Stimulated activated CD8-positive, alpha-beta memory T cell treated with anti-CD3 and anti-CD28 coated beads, Interleukin-2, amount 100 ng/mL, for 1 hour (primary cell): ENCODE data around the gene ZBTB46.

Experiments used
- DNase-seq, 2 donors: peaks; one replicate each; pipeline ENCODE4 v3.0.0-alpha.2; 2020; ENCODE audit warnings: low read depth in 2 of 2

The ZBTB46 gene

DNA sequence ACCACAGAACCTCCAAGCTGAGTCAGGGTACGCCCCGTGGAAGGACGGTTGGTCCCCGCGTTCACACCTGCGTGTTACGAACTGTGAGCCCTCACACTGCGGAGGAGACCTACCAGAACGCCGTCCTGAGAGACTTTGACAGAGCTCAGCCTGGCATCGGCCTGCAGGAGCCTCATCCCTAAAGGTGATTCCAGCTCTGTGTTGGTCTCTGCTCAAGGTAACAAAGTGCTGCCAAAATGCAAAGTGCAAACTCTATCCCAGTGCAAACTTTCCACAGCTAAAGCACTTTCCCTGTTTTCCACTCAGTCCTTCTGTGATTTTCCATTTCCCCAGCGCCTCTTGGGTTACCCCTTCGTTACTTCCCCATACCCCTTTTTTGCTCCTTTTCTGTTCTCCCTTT lies 8.6 kb upstream of the ZBTB46 start:
- DNase-seq, result no peak

DNA sequence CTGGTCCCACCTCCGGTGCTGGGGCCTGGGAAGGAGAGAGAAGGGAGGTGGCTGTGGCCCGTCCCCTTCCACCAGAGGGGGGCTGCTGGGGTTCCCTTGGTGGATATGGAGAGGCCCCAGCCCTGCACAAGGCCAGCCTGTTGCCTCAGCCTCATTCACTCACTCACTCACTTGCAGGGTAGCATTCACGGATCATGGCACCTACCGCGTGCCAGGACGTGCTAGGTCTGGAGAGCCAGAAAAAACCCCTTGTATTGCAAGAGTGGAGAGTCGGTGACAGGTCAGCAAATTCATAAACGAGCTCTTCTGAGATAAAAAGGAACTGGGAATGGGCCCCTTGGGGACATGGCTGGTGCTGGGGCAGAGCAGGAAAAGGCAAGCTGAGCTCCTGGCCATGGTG lies 6.4 kb upstream of the ZBTB46 start:
- DNase-seq, result no peak

DNA sequence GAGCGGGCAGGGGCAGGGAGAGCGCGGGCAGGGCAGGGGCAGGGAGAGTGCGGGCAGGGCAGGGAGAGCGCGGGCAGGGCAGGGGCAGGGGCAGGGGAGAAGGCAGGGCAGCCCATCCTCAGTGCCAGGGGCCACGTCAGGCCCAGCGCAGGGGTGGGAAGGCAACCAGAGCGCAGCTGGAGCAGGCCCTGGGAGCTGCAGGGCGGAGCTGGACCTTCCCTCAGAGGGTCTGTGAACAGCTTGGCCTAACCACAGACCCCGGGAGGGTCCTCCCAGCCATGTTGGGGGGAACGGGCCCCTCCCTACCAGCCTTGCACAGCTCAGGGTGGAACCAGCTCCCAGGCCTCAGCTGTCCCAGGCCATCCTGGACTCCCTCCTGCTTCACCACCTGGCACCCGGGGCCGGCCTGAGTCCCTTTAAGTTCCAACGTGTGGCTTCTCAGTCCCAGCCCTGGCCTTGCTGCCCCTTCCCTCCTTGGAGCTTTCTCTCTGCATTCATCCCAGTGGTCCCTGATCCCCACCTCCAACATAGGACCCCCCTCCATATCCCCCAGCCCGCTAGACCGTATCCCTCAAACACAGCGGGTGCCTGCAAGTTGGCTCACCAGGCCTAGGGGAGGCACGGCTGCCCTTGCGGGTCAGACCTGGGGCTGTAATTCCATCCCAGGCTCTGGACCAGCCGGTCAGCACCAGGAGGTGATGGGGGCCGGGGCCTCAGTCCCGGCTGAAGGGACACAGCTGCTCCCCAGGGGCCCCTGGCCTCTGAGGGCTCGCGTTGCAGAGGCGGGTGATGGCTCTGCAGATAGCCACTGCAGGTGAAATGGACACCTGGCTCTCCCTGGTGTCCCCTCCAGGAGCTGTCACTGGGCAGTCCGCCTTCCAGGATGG lies 5.6 kb upstream of the ZBTB46 start:
- no peak for DNase-seq

DNA sequence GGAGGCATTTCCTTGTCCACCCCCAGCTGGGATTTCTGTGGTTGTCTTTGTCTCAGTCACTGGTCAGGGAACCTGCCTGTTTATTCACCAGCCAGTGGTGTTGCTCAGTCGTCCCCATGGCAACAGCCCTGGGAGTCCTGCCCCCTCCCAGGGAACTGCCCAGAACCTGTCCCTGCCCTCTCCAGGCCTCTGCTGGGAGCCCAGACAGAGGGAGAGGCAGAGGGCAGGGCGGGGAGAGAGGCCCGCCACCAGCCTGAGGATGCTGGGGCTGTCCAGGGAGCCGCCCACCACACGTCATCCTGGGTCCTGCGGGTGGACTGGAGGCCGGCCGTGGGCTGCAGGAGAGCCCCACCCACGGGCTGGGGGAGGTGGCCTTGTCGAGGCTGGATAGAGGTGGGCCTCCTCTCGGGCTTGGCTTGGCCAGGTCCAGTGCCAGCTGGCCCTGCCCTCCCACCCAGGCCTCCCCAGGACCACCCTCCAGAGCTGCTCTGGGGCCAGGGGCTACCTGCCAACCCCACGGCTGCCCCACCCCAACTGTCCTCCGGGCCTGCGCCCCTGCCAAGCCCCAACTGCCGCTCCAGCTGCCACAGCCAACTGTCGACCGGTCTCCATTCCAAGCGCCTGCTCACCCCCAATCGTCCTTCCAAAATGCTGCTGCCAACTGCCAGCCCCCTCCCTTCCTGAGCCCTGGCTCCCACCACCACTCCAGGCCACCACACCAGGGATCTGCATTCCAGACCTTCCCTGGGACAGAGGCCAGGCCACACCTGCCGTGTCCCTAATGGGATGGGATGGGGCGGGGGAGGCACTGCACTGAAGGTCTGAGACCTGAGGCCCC lies 4.2 kb upstream of the ZBTB46 start:
- DNase-seq, result no peak

DNA sequence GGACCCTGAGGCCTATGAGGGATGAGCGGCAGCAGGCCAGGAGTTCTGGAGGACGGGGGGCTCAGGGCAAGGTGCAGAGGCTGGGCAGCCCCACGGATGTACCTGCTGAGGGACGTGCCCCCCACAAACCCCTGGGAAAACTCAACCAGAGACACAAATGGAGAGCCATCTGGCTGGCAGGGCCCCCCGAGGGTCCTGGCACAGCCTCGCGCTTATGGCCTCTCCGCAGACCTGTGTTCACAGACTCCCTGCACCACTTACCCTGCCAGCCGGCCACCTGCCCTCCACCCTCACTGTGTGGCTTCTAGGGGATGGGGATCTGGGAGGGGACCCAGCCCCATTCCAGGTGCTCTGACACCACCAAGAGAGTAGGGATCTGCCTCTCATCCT lies 3.4 kb upstream of the ZBTB46 start:
- no peak for DNase-seq

DNA sequence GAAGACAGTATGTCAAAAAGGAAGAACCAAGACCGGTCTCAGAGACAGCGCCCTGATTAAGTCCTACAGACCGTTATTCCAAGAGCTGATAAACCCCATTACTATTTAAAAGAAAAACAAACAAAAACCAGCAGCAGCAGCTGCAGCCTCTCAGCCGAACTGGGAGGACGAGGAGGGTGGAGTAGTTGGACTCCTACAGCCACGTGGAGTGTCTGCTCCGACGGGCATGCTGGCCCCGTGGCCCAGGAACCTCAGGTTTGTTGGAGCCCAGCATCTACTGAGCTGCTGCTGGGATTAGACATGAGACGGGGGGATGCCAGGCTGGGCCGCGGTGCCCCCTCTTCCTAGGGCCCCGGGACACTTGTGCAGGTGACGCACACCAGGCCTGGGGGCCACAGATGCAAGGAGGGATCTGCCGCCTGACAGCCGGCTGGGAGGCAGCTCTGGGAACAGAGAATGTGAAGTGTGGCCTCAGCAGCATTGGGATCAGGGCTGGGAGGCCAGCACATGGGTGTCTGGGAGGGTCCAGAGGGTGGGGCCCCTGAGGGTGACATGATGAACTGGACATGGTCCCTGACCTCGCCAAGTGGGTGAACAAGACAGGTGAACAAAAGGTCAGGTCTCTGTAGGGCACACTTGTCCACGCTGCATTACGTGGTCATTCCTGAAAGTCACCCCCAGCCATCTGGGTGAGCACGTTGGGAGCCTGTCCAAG lies 2.9 kb upstream of the ZBTB46 start:
- DNase-seq, result no peak

DNA sequence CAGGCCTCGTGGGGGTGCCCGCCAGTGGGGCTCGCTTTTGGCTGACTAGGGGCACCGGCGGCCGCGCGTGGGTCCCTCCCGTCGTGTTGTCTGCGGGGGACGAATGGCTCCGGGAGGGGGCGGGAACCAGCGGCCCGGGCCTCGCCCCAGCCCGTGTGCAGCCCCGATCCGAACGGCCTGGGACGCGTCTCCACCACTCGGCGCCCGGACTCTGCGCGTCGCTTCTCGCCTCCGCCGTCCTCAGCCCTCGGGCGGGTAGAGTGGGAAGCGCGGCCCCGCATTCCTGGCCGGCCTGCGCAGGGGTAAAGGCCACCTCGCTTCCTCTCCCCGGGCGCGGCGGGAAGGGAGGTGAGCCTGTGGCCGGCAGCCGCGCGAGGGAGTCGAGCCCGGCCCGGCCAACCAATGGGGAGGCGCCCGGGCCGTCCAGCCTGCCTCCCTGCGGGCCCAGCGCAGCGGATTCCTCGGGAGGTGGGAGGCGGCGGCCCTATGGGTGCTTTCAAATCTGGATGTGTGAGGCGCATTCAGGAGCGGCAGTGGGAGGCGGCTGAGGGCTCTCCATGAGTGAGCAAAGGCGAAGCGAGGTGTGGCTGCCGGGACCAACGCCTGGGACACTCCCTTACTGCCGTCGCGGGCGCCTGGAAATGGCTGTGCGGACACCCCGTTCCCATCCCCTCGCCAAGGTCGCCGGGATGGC lies 1.1 kb upstream of the ZBTB46 start:
- no peak for DNase-seq

DNA sequence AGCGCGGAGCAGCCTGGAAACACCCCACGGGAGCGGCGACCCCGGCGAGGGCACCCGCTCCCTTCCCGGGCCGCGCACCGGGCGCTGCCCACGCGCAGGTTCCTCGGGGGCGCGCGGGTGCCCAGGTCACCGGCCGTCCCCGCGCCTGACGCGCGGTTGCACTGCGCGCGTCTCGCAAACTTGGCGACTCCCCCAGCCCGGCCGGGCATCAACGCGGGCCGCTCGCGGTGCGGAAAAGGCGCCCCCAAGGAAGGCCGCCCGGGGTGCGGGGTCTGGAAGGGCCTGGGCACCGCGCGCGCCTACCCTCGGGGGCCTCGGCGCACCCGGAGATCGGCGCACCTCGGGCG lies 555 bp upstream of the ZBTB46 start:
- DNase-seq, result no peak

DNA sequence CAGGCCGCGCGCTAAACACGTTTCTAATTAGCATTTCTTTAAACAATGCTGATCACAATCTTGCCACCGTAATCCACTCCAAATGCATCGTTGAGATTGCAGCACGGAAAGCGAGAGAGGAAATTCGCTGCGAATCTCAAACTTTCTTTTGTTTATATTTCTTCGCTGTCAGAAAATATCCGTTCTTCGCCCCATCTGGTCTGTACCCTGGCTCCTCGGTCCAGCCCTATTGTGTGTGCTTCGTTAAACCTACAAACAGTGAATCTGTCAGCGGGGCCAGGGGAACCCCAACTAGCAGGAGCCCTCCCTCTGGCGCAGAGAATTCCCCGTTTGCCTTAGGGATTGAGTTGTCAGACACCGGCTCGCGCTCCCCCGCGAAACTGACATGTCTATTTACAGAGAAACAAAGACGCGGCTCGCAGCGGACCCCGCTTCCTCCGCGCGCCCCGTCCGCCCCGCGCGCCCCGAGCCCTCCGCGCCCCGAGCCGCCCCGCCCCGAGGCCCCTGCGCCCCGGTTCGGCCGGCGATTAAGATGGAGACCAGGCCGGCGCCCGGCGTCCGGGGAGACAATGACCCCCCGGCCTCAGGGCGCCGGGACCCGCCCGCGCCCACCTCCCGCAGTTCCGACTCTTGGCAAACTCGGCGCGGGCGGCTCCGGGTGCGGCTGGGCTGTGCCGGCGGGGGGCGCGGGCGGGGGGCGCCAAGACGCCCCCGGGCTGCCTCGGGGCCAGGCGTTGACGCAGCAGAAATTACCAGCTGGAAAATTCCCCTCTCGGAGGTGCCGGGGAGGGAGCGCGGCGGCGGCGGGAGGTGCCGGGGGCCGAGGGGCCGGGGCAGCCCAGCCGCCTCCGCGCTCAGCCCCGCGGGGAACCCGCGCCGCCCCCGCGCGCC lies 874 bp downstream of the ZBTB46 start:
- no peak for DNase-seq

DNA sequence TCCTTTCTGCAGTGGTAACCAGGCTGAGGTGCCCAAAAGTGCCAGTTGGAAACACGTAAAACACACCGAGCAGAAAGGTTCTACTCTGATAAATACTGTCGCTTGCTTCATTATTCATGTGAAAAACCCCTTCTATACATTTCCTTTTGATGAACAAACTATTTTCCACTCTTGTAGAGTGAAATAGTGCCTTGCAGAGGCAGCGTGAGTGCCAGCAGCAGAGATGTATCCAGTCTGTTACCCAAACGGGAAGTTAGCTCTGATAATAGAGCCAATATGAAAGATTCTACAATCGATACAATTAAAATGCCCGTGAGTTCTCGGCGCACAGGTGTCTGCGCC lies 1.5 kb downstream of the ZBTB46 start:
- no peak for DNase-seq

DNA sequence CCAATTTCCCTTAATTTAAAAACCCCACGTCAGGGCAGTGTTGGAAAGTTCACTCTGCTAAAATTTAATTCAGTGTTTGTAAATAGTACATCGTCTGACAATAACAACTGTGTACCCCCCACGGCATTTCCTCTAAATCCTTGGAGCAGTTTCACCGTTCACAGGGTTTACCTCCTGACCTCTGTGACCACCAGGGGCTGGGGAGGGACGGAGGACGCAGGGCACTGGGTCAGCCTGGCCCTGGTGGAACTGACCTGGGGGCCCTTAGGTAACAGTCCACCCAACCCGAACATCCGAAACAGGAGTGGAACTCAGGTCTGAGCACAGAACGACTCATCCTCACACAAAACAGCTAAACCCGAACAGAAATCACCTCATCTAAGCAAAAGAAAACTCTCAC lies 2.1 kb downstream of the ZBTB46 start:
- no peak for DNase-seq

DNA sequence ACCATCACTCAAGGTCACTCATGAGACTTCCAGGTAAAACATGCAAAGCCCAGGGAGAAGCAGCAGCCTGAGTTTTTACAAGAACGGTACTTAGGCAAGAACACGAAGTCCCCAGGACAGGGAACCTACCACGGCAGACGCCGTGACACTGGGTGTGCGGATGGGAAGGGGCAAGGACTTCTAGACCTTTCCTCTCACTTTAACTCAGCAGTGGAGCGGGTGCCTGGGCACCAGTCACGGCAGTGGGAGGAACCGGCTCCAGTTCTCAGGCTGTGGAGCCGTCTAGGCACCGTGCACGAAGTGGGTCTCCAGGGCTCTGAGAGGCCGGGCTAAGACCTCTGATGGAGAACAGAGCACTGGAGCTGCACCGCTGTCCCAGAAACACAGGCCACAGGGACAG lies 2.5 kb downstream of the ZBTB46 start:
- no peak for DNase-seq

DNA sequence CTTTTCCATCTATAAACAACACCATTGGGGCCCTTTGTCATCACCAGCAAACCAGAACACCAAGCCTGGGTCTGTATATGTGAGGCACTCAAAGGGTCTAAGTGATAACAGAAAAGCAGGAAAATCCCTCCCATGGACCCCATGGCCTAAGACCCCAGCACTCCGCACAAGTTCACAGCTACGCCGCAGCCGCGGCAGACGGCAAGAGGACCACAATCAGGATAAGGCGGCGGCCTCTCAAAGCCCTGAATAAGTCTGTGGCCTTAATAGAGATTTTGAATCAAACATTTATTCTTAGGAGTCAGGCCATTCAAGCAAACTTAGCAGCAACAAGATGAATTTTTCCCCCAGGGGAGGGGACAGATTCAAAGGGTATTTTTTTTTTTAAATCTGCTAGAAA lies 2.9 kb downstream of the ZBTB46 start:
- DNase-seq, result no peak

DNA sequence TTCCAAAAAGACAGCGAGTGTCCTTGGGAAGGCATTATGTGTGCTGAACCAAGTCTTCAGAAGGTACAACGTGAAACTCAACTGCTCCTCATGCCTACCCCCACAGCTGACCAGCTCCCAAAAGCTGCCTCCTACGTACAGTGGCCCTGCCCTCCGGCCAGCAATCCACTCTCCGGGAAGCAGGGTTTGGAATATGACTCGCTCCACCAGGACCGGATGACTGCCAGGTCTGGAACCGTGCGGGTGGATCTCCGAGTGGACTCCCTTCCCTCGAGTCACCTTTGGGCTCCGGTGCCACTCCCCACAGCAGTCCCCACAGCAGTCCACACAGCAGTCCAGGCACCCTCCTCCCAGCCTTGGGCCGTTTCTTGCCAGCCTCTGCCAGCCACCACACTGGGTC lies 4.3 kb downstream of the ZBTB46 start:
- no peak for DNase-seq

DNA sequence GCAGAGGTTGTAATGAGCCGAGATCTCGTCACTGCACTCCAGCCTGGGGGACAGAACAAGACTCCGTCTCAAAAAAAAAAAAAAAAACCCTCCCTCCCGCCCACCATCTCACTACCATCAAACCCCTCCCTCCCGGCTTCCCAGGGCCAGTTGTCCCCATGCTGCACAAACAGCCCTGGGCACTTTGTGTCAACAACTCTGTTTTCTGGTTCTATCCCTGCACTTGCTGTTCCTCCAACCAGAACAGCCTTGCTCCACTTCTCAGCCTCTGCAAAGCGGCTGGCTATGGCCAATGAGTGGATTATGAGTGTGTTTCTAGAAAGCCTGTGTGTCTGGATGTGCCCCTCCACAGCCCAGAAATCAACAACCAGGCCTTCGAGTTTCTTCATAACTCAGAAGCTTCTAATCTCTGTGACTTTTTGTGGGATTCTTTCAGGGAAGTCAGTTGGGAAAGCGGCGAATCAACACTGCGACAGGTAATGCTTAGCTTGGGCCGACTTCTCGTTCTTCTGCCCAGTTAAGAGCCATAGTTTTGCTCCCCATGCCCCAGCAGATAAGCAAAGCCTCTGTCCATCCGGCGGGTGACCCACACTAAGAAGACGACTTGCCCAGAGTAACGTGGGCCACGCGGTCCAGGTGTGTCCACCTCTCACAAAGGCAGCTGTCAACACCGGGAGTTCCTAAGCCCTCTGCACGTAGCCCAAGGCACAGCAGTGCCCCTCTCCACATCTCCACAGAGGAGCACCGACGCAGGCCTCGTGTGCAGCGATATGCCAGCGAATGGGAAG lies 5.5 kb downstream of the ZBTB46 start:
- DNase-seq, result no peak

DNA sequence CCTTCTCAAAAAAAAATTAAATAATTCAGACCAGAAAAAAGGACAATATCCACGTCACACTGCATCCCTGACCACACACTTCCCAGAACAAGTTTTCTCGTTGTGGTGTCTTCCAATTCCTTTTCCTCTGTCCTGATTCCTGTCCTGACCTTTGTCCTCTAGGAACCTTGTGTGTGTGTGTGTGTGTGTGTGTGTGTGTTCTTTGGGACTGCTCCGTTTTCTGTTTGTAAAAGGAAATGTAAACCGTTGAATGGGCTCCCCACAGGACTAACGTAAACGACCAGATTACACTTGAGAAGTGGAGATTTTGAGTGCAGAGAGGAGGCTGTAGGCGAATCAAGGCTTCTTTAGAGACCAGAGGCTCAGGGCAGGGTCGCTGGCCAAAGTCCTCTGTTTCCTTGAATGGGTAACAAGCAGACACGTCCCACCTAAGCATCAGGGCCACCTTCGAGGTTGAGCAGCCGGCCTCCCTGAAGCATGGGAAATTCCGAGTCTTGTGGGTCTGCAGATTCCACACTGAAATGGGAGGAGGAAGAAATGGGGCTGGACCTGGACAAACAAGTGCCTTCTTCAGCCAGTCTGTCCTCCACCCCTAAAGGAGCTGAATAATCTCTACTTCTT lies 7.3 kb downstream of the ZBTB46 start:
- no peak for DNase-seq

DNA sequence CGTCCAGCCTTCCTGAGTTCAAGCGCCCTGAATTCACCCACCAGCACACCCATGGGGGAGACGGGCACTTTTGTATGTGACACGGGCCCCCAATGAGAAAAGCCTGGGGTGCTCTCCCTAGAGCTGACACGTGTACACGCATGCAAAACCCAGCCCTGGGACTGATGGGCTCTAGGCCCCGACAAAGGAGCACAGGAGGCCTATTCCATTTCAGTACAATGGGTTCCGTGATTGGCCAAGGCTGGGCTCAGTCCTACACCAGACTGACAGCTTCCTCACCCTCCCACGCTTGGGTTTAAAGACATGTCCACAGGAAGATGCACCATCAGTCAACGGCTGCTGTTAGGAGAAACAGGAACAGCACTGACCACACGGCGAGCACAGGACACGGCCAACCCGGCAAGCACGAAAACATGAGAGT lies 8.8 kb downstream of the ZBTB46 start:
- DNase-seq, result no peak

DNA sequence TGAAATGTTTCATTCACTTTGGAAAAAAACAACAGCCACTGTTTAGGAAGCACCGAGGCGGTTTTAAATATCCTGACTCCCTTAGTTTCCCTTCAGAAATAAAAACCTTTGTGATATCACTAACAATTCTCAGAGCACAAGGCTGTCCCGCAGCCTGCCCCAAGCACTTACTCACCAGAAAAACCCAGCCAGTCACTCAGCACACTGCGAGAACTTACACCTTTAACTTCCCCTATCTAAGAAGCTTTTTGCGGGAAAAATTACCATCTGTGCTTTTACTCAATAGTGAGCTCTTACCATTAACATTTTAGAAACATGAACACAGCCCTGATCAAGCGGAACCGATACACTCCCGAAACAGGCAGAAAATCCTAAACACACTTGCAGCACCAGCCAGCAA lies 9.3 kb downstream of the ZBTB46 start:
- DNase-seq, result no peak

DNA sequence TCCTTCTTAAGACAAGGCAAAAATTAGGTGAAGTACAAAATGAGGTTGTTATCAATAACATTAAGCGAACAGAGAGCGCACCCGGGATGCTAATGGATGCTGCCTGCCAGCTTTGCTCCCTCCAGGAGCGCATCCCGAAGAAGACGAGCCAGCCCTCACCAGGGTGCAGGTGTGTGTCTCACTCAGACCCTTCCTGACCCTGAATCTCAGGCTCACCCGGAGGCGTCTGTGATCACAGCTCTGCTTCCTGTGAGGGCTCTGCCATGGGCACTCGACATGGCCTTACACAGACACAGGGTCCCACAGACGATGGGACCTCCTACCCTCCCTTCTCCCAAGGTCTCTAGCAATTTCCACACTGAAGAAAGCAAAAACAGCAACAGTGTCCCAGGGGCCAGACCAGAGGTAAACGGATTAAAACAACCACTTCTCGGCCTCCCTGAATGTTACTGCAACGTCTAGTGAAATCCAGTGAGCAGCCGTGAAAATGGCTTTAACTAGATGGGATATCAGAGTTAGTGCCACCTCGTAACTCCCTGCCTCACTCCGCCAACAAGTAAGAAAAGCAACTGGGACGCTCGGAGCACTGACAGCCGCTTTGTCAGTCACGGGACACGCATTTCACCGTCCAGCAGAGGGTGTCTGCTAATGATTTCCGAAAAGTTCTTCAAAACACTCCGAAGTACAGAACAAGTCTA lies 11.7 kb downstream of the ZBTB46 start:
- DNase-seq, result no peak
